BE2C (cell line): ENCODE measurements around the gene EXOC4.

Experiments
- DNase-seq: peaks from one replicate; pipeline ENCODE4 v3.0.0-alpha.2; 2020
- H3K27me3 ChIP-seq: fragments of 250-450 bp; sonication (Bioruptor Pico); 2 replicates; pipeline ENCODE4 v1.5.1; 2020; ENCODE audit warnings: mild to moderate bottlenecking
- H3K36me3 ChIP-seq: fragments of 250-450 bp; sonication (Bioruptor Pico); 2 replicates; pipeline ENCODE4 v1.5.1; 2020; ENCODE audit warnings: mild to moderate bottlenecking
- H3K4me1 ChIP-seq: fragments of 250-450 bp; sonication (Bioruptor Pico); 2 replicates; pipeline ENCODE4 v1.5.1; 2020
- H3K4me3 ChIP-seq: 2 replicates; pipeline ENCODE4 v1.5.1; 2011; ENCODE audit warnings: low read depth, low read length
- H3K9me3 ChIP-seq: fragments of 250-450 bp; sonication (Bioruptor Pico); 2 replicates; pipeline ENCODE4 v1.5.1; 2020
- CTCF ChIP-seq: IDR thresholded peaks from 2 replicates; pipeline ENCODE4 v1.5.1; 2012; ENCODE audit warnings: mild to moderate bottlenecking, low read depth, low read length

Gene EXOC4

GRCh38 chr7:133590795-133591194 lies 337.9 kb downstream of the EXOC4 start:
- Histone ChIP-seq H3K9me3 (no peaks in the 10 kb centered on the region), H3K4me1 (no peaks in the 10 kb centered on the region), H3K27me3 (no peaks in the 10 kb centered on the region), H3K36me3 (no peaks in the 10 kb centered on the region), H3K4me3 (no peak overlapping the region)
- no peak for TF ChIP-seq CTCF
- DNase-seq, result no peak

DNA sequence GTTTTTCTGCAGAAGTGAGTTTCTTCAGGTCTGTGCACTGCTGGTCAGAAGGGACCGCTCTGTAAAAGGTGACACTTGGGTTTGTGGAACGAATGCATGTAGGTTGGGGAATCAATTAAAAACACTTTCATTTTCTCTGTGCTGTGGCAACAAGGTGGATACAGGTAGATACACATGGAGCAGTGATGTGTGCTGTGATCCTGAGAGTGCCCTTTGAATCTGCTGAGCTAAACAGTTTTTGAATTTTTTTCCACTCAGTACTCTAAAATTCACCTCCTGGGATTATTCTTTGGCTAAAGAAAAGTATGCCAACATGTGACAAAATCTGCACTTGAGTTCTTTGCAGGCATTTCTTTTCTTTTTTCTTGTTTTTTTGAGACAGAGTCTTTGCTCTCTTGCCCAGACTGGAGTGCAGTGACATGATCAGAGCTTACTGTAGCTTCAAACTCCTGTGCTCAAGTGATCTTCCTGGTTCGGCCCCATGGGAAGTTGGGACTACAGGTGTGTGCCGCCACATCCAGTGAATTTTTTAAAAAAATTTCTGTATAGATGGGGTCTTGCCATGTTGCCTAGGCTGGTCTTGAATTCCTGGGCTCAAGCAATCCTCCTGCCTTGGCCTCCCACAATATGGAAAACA lies 338.9 kb downstream of the EXOC4 start:
- no peak for DNase-seq
- no peaks in the 10 kb centered on the region for H3K9me3 ChIP-seq

GRCh38 chr7:133593561-133593960 lies 340.7 kb downstream of the EXOC4 start:
- Histone ChIP-seq H3K9me3 (no peaks in the 10 kb centered on the region), H3K27me3 (no peaks in the 10 kb centered on the region), H3K4me3 (no peak overlapping the region), H3K36me3 (no peaks in the 10 kb centered on the region), H3K4me1 (no peaks in the 10 kb centered on the region)
- TF ChIP-seq CTCF, result no peak
- DNase-seq, result no peak

More for the DNA sequence above, 338.9 kb downstream of the EXOC4 start:
- Histone ChIP-seq H3K36me3 (no peaks in the 10 kb centered on the region), H3K27me3 (no peaks in the 10 kb centered on the region), H3K4me3 (no peak overlapping the region), H3K4me1 (no peaks in the 10 kb centered on the region)
- no peak for TF ChIP-seq CTCF

DNA sequence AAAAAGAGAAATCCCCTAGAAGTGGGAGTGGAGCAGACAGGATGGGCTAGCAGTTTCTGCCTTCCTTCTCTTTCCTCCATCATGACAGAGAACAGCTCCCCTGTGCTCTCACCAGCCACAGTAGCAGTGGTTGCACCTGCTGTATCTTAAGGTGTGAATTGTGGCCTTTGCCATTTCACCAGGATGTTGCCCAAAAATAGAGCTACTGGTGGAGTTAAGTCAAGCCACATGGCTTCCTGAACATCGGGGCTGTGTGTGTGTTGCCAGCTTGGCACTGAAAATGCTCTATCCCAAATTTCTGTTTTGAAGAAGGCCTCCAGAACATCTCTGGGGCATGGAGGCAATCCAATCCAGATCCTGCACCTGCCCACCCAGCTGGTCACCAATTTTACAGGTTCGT lies 348.7 kb downstream of the EXOC4 start:
- no peak for DNase-seq
- H3K27me3 ChIP-seq, result no peaks in the 10 kb centered on the region
- no peaks in the 10 kb centered on the region for H3K9me3 ChIP-seq
- no peaks in the 10 kb centered on the region for H3K4me1 ChIP-seq
- no peaks in the 10 kb centered on the region for H3K36me3 ChIP-seq
- TF ChIP-seq CTCF, result no peak
- no peak overlapping the region for H3K4me3 ChIP-seq

- Histone ChIP-seq H3K4me3 (no peak overlapping the region), H3K4me1 (no peaks in the 10 kb centered on the region), H3K27me3 (no peaks in the 10 kb centered on the region), H3K36me3 (no peaks in the 10 kb centered on the region), H3K9me3 (no peaks in the 10 kb centered on the region)
- TF ChIP-seq CTCF, result no peak
- no peak for DNase-seq
These were observed 349.4 kb downstream of the EXOC4 start for GRCh38 chr7:133602291-133602690.

DNA sequence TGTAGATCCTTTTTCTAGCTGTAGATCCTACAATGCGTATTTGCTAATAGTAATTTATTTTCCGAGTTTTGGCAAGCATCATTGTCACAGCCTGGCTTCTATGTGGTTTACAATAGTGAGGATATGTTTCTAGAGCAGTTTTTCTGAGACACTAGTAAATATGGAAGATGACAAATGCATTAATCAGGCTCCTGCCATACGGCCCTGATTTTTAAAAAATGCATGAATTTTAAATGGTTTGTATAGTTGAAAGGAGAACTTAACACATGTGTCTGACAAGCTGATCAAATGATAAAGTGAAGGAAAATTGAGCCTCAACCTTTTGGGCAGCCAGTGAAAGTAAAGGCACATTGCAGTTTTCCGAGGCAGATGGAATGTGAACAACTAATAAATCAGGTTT lies 354.1 kb downstream of the EXOC4 start:
- Histone ChIP-seq H3K36me3 (no peaks in the 10 kb centered on the region), H3K9me3 (no peaks in the 10 kb centered on the region), H3K4me1 (no peaks in the 10 kb centered on the region), H3K27me3 (no peaks in the 10 kb centered on the region), H3K4me3 (no peak overlapping the region)
- TF ChIP-seq CTCF, result no peak
- no peak for DNase-seq
